GM21381 (cell line): Measurements from ENCODE around the gene SUSD4.
"Not testable (repeated sequence)": the region's sequence is repeated elsewhere in the genome, so short reads cannot be mapped to it uniquely, and the experiment has no call there.

Experiments used
- ATAC-seq: cut with Tn5 transposase; IDR thresholded peaks from one replicate; pipeline ENCODE4 v1.9.1; 2021; ENCODE audit warnings: mild to moderate bottlenecking, moderate library complexity; ENCODE audit not compliant: unreplicated experiment

SUSD4 gene

DNA sequence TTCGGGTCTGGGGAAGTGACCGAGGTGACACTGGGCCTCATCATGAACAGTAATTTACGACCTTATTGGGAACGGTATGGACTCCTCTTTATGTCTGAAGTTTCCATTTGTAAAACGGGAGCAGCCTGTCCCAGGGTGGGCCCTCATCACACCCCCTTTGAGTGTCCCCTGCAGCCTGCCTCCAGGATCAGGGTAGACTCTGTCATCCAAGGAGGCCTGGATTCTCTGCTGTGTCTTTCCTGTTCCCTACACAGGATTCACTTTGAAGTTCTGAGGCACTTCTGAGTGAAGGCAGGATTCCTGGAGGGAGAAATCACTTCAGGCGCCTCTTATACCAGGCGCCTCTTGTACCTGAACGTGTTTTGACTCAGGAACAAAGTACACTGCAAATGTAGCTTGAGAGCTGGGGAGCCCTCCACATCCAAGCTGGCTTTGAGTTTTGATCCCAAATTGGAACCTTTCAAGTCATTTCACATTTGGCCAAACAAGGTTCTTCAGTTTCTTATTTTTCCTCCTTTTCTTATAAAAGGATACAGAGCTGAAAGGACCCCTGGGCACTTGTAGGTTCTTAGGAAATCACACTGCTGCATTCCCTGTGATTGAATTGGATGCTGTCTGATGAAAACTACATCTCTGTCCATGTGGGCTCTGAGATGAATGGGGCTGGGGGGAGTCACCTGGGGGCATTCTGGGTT, 106.0 kb downstream of the SUSD4 start:
- no peak for ATAC-seq

DNA sequence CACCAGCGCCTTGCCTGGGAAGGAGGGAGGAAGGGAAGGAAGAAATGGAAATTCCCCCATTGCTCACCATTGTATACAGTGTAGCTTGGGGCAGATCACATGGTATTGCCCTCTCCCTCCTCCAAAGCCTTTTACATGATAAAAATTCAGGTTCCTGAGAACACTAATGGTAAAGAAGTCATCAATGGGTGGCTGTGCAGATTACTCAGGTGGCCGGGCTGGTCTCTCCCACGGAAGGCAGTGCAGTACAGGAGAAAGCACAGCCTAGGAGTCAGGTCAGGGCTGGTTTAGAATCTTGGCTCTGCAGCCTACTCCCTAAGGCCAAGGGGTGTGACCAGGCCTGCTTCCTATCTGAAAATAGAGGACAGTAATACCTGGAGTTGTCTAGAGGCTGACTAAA, 107.9 kb downstream of the SUSD4 start:
- ATAC-seq: no peak

DNA sequence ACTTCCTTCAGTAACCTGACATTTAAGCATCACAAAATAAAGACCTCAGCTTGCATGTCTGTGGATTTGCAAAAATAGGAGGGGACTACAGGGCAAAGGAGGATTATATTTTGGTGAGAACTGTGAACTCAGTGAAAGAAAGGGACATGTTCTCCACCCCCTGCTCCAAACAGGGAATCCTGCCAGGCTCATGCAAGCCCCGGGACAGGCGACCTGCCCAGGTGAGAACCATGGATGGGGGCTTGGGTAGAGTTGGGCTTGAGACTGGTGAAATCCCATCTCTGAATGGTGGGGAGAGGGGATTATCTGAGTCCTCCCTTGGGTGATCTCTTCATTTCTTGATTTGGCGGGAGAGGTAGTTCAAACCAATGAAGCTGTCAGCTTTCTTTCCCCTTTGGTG, 110.1 kb downstream of the SUSD4 start:
- no peak for ATAC-seq

DNA sequence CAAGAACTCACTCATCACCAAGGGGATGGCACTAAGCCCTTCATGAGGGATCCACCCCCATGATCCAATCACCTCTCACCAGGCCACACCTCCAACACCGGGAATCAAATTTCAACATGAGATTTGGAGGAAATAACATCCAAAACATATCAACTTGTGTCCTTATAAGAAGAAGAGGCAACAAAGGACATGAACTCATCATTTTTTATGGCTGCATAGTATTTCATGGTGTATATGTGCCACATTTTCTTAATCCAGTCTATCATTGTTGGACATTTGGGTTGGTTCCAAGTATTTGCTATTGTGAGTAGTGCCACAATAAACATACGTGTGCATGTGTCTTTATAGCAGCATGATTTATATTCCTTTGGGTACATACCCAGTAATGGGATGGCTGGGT, 112.6 kb downstream of the SUSD4 start:
- ATAC-seq: not testable (repeated sequence)

DNA sequence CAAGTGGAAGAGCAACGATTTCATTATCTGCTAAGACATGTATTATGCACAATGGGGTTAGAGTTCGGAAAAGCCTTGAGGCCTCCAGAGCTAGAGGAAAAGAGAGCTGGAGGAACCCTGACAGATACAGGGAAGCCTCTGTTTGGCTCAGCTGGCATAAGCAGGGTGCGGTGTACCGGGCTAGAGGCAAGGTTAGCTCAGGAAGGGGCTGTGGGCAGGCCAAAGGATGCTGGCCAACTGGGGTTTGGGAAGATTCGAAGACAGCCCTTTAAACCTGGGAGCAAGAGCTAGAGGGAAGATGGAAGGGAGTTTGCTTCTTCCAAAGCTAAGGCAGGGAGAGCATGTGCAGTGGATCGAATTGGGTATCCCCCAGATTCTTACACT, 113.4 kb downstream of the SUSD4 start:
- ATAC-seq: no peak

DNA sequence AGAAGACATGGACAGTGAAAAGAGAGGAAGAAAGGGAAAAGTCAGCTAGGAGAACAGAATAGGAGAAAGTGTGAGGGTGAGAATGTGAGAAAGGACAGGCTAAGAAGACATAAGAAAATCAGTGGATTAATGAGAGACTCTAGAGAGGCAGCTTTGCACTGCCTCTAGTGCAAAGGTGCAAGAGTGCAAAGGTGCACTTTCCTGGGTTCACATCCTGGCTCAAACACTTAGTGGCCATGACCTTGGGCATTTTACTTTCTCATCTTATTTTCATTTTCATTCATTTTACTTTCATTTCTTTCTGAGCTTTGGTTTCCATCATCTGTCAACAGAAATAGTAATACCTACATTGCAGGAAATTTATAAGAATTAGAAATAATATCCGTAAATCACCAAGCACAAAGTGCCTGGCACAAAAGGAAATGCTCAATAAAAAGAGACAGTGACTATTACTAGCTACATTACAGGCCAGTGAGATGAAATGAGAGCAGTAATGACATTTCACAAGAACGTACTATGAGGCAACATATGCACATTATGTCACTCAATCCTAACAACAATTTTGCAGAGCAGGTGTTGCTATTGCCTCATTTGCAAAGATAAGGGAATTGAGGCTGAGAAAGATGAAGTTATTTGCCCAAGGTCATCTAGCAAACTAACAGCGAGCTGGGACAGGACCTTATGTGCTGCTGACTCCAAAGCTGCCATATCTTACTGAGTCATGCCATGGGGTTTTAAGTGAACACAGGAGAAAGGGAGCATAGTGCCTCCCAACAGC, 113.9 kb downstream of the SUSD4 start:
- no peak for ATAC-seq

DNA sequence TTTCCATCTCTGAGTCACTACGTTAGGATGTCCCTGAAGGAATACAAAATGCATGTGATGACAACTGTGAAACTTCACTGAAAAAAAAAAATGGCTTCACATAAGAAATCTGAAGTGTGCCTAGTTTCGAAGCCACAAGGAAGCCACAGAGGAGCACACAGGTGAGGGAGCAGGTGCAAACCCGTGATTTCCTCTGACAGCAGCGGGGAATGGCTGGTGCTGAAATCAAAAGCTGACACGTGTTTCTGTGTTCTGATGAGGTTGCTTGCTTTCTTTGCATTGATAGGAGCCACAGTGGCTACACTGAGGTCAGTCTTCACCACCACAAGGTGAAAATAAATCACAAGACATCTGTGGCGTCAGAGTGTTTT, 115.2 kb downstream of the SUSD4 start:
- no peak for ATAC-seq

DNA sequence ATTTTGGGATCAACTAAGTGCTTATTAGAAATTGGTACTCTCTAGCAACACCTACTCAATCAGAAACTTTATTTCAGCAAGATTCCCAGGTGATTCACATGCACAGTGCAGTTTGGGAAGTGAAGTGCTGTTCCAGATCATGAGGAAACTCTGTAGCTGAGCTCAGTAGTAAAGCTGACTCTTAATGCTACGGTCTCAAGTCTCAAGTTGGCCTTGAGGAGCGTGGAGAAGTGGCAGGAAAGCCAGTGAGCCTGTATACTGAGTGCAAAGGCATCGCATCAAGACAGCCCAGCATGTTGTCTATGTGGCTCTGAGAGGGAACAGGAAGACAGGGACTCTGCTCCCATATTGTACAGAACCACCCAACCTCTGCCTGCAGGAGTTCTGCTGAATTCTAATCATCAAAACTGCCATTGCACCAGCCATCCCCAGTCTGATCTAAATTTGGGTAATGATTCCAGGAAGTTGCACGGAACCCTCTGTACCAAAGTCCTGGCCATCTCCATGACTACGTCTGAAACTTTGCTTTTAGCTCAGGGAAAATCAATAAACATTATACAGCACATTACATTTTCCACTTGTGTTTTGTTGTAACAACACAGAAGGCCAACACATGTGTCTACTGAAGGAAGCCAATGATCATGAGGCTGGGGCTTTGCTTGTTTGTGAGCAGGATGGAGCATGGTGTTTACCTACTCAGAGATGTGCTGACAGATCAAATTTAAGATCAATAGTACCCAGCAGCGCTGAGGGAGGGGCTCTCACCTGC, 115.8 kb downstream of the SUSD4 start:
- ATAC-seq: no peak

DNA sequence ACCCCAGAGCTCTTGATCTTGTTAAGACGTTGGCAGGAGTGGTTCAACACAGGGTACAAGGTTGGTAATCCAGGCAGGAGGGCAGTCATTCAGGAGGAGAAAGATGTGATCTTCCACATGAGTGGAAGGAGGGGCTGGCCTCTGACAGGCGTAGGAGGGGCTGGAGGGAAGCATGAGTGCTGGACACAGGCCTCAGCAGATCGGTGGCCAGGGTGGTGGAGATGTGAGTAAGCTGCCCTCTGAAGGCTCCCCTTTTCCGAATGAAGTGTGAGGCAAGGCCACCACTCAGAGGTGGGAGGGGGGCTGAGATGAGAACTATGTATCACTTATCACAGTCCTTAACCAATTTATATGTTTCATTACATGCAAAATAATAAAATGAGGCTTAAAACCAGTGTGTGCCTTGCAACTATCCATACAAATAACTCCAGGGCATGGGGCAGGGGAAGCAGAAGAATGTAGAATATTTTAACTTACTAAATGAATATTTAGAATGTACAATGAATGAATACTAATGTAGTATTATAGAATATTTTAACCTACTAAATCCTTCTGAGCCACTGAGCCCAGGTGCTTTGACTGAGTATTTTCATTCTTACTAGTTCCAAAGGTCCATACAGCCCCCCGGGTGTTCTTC, 117.4 kb downstream of the SUSD4 start:
- ATAC-seq: no peak

DNA sequence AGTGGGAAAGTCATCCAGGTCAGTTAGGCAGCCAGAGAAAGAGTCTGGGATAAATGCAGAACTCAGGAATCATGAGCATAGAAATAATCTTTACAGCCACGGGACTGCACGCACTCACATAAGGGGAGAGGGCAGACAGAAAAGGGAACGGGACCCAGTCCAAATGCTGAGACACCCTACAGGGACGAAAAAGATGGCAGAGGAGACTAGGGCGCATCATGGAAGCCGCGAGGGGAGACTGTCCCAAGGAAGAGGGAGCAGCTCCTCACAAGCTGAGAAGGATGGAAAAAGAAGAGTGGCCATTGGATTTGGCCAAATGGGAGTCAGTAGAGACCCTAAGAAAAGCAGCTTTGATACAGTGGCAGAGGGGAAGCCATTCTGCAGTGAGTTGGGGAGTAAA, 118.0 kb downstream of the SUSD4 start:
- ATAC-seq: no peak

DNA sequence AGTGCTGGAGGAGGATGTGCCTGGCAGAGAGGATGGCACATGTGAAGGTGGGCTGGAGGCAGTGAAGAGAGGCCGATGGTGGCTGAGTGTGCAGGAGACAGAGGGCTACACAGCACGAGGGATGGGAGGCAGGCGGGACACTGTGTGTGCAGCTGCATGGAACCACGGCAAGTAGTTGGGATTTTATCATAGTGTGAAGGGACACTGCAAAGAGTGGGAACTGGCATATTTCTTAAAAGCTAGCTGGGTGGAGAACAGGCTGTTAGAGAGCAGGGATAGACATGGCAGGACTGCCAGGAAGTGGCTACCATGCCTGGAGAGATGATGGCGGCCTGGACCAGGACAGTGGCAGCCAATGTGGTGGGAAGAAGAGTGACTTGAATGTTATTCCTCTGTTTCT, 118.6 kb downstream of the SUSD4 start:
- ATAC-seq: no peak

DNA sequence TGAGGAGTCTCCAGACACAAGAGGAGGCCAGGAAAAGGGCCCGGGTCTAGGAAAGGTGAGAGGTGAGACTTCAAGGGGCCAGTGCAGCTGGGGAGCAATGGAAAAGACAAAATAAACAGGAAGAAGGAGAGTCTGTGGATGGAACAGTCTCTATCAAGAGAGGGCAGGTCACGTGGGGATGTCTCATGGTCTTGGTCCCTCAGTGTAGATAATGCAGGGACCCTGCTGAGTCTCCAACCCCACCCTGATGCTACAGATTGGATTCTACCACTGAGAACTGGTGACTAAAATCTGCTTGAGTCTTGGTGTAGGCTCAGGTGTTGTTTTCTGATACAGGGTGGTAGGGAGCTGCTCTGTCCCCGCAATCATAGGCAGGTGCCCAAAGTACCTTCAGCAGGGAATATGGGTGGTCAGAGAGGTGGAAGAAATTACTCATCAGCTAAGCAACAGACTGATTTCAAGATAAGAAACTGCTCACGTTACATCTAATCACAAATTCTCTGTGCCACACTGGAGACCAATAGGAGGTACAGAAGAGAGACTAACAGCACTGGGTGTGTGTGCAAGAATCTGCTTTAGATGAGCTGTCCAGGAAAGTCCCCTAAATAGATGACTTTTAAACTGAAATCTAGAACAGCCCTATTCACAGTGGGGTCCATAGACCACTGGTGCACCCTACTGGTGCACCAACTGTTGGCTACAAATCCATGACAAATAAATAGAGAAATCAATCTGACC, 119.4 kb downstream of the SUSD4 start:
- peak; percentile 72 for ATAC-seq

DNA sequence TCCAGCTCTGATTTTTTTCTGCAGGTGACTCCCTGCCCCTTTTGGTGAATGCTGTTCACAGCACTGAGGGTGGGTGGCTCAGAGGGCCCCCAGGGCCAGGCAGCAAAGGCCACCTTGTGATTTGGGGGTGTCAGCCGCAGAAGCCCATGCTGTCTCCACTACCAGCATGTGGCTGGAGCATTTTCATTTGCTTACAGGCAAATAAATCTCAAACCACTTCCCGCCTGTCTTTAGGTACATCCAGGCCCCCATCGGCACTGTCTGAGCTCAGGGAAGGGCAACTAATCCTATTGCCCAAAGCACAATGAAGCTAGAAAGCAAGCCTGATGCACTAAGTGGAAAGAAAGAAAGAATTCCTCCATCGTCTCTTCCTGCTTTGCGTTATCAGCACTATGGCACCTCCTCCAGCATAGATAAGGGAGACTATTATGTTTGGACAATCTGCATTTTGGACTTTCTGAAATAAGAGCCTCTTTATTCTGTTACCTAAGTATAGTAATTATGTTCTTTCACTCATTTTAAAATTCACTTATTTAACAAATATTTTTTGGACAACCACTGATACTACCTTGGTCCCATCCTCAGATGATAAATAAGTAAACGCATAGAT, 120.4 kb downstream of the SUSD4 start:
- no peak for ATAC-seq

DNA sequence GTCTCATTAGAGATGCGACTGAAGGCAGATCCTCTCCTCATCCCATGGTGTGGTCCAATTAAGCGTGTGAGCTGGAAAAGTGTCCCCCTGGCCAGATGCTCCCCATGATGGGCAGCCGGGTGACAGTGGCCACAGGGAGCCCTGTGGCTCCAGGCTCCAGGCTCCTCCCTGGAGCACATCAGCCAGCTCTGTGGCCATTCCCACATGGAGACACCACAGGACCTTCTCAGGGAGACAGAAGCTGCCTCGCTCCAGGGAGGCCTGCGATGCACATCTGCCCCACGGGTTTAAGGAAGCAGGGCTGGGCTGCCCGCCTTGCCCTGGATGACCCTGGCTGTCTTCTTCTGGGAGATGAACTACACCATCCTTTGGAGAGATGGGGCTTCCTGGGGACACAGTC, 121.0 kb downstream of the SUSD4 start:
- no peak for ATAC-seq

DNA sequence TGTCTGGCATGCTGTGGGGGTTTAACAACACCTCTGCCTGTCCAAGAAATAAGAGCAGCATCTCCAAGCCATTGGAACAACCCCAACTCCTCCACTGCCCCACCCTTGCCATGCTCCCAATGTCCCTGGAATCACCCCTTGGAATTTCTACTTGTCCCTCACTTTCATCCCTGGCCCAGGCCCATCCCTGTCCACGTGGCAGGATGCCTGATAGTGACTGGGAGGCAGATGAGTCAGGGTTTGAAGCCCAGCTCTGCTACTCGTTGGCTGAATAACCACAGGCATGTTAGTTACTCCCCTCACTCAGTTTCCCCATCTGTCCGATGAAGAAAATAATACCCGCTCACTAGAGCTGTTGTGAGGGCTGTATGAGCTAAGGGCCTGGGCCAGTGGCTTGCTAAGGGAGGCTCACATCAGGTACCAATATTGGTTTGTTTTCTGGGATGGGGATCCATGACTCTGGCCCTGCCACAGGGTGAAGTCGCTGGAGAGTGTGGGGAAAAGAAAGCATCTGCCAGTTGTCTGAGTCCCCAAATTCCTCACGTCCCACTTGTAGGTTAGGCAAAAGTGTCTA, 121.5 kb downstream of the SUSD4 start:
- ATAC-seq: no peak

DNA sequence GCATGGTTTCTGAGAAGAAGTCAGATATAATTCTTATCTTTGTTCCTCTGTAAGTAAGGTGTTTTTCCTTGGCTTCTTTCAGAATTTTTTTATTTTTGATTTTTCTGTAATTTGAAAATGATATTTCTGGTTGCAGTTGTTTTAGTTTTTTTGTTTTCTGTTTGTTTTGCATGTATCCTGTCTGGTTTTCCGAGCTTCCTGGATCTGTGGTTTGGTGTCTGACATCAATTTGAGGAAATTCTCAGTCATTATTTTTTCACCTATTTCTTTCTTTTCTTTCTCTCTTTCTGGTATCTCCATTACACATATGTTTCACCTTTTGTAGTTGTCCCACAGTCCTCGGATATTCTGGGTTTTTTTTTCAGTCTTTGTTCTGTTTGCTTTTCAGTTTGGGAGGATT, 123.9 kb downstream of the SUSD4 start:
- ATAC-seq: no peak

DNA sequence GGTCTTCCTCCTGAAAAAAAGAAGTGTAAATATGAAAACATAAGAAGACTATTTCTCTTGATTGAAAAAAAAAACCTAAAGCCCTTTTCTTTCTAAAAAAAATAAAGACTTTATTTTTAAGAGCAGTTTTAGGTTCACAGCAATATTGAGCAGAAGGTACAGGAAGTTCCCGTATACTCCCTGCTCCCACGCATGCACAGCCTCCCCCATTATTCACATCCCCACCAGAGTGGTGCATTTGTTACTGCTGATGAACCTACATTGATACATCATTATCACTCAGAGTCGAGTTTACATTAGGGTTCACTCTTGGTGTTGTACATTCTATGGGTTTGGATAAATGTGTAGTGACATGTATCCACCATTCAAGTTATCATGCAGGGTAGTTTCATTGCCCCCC, 128.9 kb downstream of the SUSD4 start:
- no peak for ATAC-seq

DNA sequence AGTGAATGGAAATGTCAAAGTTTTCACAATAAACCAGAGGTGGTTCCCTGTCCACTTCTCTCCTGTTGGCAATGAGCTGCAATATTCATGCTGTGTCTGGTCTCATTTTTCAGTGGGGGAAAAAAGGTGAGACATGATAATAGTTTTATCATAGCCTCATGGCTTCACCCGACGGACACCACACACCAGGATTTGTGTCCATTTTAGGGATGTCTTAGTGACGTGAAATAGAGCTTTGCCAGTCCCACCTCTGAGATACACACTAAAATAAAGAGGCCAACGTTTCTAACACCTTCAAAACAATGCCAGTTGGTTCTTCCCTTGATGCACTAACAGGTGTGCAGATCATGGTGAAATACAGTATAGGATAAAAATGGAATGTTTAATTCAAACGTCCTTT, 129.4 kb downstream of the SUSD4 start:
- ATAC-seq: no peak

DNA sequence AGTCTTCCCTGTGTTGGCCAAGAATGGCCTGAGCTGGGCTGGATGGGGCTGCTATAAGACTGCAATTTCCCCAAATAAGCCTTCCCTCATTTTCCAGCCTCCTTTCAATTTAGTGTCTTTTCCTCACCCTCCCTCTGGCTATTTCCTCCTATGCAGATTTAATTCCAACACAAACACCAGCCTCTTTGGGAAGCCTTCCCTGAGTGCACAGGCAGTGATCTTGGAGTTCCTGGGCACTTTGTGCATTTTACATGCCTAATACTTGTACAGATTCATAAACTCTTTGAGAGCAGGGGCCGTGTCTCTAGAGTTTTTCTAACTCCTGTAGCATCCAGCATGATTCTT, 129.8 kb downstream of the SUSD4 start:
- no peak for ATAC-seq
